BJ (cell line): Measurements from ENCODE around the gene CDC7. TPM values are rescaled to one million over a fixed set of nuclear protein-coding genes. Genes with fewer than 3 reads are reported as not detected.
"Not testable (repeated sequence)": the region's sequence is repeated elsewhere in the genome, so short reads cannot be mapped to it uniquely, and the experiment has no call there.

Experiments used
- CTCF ChIA-PET: fragments of 350-600 bp; formaldehyde crosslinking; extraction: SDS; loops from one replicate; lab custom pipeline; 2021; ENCODE audit warnings: antibody characterized with exemption, inconsistent platforms; lab: Yijun Ruan, JAX
- POLR2A ChIA-PET: fragments of 300-600 bp; sonication (Branson Sonifier 250); formaldehyde crosslinking; extraction: SDS; loops from one replicate; lab custom pipeline; 2021; ENCODE audit warnings: antibody characterized with exemption; lab: Charles Lee
- DNase-seq: peaks from one replicate; pipeline ENCODE4 v3.0.0-alpha.2; 2011; ENCODE audit warnings: low read depth
- H3K27me3 ChIP-seq: 2 replicates; pipeline ENCODE4 v1.6.0; 2011; ENCODE audit warnings: low read length; ENCODE audit not compliant: control insufficient read depth, insufficient read depth
- H3K36me3 ChIP-seq: 2 replicates; pipeline ENCODE4 v1.5.1; 2011; ENCODE audit warnings: low read length; ENCODE audit not compliant: control insufficient read depth, insufficient read depth
- H3K4me3 ChIP-seq: 2 replicates; pipeline ENCODE4 v1.5.1; 2011; ENCODE audit warnings: low read depth, mild to moderate bottlenecking, control low read depth, low read length
- polyA plus RNA-seq: library from polyadenylated mRNA; depleted of rRNA; stranded (reverse); fragments of >200 nt; gene quantifications from 2 replicates; pipeline ENCODE4 v1.2.3, GENCODE V29; 2011
- TF ChIP-seq, protein P1 (sequence below): IDR thresholded peaks from 2 replicates; pipeline ENCODE4 v1.5.1; 2011; ENCODE audit warnings: low read depth, mild to moderate bottlenecking, control low read depth, inconsistent platforms, low read length, moderate library complexity; ENCODE audit not compliant: insufficient read depth

Gene CDC7
- polyA plus RNA-seq, 1 experiment = 2.6 TPM

DNA sequence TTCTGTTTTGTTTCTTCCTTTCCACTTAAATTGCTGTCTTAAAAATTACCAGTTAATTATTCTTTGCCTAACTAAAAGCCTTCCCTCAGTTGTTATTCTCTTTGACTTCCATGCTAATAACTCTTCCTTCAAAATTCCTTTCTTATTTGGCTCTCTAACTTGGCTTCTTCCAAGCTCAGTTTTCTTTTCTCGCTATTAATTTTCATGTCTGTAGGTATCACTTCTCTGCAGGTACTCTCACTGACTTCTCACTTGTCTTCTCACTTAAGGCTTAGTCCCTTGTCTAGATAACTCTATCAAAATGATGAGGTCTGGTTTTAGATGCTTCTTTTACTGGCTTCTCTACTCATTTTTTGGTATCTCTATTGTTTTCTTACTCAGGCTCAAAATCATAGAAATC, 10.1 kb downstream of the CDC7 start:
- DNase-seq = no peak
- ChIA-PET CTCF (interaction anchor here (0.7 to 6.7 kb wide), 3 partner anchors 189 to 420 kb away, joined by 3 to 172 read pairs (median 3); no protein-coding TSS in a partner anchor), POLR2A (no interaction called here)
- Histone ChIP-seq H3K27me3 (no peaks in the 10 kb centered on the region), H3K4me3 (no peak overlapping the region), H3K36me3 (no peaks in the 10 kb centered on the region)
- TF ChIP-seq, protein P1, sequence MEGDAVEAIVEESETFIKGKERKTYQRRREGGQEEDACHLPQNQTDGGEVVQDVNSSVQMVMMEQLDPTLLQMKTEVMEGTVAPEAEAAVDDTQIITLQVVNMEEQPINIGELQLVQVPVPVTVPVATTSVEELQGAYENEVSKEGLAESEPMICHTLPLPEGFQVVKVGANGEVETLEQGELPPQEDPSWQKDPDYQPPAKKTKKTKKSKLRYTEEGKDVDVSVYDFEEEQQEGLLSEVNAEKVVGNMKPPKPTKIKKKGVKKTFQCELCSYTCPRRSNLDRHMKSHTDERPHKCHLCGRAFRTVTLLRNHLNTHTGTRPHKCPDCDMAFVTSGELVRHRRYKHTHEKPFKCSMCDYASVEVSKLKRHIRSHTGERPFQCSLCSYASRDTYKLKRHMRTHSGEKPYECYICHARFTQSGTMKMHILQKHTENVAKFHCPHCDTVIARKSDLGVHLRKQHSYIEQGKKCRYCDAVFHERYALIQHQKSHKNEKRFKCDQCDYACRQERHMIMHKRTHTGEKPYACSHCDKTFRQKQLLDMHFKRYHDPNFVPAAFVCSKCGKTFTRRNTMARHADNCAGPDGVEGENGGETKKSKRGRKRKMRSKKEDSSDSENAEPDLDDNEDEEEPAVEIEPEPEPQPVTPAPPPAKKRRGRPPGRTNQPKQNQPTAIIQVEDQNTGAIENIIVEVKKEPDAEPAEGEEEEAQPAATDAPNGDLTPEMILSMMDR = no peak

DNA sequence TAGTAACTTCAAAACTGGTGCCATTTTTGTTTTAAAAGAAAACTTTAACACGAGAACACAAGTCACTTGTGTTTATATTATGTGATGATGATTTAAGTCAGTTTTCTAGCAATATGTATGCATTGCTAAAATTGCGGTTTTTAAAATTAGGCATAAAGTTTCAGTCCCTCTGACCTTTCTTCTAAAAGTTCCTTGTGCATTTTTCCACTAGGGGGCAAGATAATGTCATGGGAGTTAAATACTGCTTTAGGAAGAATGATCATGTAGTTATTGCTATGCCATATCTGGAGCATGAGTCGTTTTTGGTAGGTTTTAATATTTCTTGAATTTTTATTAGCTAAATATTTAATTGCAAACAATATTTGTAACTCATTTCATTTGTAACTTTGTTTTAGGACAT, 10.7 kb downstream of the CDC7 start:
- no peak for DNase-seq
- Histone ChIP-seq H3K4me3 (no peak overlapping the region), H3K36me3 (no peaks in the 10 kb centered on the region), H3K27me3 (no peaks in the 10 kb centered on the region)
- CTCF ChIA-PET = interaction anchor here (0.6 to 6.7 kb wide), 22 partner anchors 9 to 779 kb away, joined by 3 to 172 read pairs (median 4); partner anchors contain the start of gene CDC7
- TF ChIP-seq, protein P1 = peak; percentile 64
- POLR2A ChIA-PET = no interaction called here

DNA sequence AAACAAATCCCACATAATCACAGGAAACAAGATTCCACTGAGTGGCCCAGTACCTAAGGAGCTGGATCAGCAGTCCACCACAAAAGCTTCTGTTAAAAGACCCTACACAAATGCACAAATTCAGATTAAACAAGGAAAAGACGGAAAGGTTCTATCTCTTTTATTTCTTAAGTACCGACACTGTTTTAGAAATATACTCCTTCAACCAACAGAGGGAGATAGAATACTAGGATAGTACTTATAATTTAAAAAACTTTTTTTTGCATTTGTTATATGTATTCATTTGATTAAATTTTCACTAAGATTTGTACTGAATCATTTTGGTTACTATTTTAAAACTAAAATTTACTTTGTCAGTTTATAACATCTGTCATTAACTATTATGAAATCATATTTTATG, 12.5 kb downstream of the CDC7 start:
- no peaks in the 10 kb centered on the region for H3K36me3 ChIP-seq
- no peaks in the 10 kb centered on the region for H3K27me3 ChIP-seq
- ChIA-PET CTCF (interaction anchor here (0.6 to 6.7 kb wide), 44 partner anchors 10 to 778 kb away, joined by 3 to 172 read pairs (median 4); partner anchors contain the start of genes CDC7 and TGFBR3), POLR2A (no interaction called here)
- TF ChIP-seq, protein P1 = peak; percentile 39; the same call in 1 of the 2 replicates
- DNase-seq = no peak
- no peak overlapping the region for H3K4me3 ChIP-seq

DNA sequence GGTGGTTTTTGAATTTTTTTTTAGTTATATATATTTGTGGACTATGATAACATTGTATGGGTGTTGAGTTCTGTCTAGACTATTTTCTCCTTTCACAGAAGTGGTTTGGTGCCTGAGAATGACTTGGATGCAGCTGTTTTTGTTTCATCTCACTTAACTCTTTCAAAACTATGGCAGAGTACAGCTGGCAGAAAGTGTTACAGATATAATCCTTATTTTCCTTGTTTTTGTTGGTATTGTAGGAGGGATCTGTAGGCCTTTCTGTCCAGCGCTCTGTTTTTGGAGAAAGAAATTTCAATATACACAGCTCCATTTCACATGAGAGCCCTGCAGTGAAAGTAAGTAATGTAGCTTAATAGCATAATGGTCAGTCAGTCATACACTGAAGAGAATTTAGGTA, 13.1 kb downstream of the CDC7 start:
- POLR2A ChIA-PET = no interaction called here
- no peak for DNase-seq

DNA sequence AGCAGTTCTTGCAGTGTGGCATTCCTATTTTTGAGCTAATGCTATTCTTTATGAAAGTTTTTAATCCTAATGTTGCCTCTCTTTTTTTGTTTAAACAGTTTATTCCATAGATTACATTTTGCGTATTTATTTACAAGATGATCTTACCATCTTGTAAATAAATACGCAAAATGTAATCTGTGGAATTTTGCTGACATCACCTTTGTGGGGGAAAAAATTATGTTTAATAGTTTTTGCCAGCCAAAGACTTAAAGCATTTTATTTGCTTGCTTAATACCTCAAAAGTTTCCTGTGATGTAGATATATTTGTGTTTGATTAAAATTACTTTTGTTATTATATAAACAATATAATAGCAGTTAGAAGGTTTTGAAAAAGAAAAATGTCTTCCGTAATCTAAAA, 15.3 kb downstream of the CDC7 start:
- DNase-seq = no peak
- no peaks in the 10 kb centered on the region for H3K36me3 ChIP-seq
- H3K4me3 ChIP-seq = no peak overlapping the region
- TF ChIP-seq, protein P1 = no peak
- ChIA-PET POLR2A (no interaction called here), CTCF (interaction anchor here (0.6 to 6.7 kb wide), 2 partner anchors 243 to 409 kb away, joined by 3 to 172 read pairs; no protein-coding TSS in a partner anchor)
- H3K27me3 ChIP-seq = no peaks in the 10 kb centered on the region

More for the DNA sequence above, 13.1 kb downstream of the CDC7 start:
- CTCF ChIA-PET = interaction anchor here (0.8 to 6.7 kb wide), 19 partner anchors 11 to 778 kb away, joined by 3 to 172 read pairs (median 5); partner anchors contain the start of genes CDC7 and TGFBR3
- H3K27me3 ChIP-seq = no peaks in the 10 kb centered on the region
- TF ChIP-seq, protein P1 = no peak
- H3K4me3 ChIP-seq = no peak overlapping the region
- H3K36me3 ChIP-seq = no peaks in the 10 kb centered on the region

DNA sequence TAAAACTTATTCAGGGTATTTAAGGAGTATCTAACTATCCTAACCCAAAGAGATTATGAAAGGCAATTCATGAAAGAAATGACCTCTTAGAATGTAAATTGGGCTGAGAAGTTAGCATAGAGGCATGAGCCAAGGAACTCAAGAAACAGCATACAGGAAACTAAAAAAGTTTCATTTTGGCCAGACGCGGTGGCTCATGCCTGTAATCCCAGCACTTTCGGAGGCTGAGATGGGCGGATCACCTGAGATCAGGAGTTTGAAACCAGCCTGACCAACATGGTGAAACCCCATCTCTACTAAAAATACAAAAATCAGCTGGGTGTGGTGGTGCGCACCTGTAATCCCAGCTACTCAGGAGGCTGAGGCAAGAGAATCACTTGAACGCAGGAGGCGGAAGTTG, 16.0 kb downstream of the CDC7 start:
- H3K27me3 ChIP-seq, H3K4me3 ChIP-seq, POLR2A ChIA-PET, H3K36me3 ChIP-seq, DNase-seq: not testable (repeated sequence)
- CTCF ChIA-PET = interaction anchor here (1.6 kb wide), 1 partner anchor 410 kb away, joined by 10 read pairs; no protein-coding TSS in a partner anchor
